PC-3 (cell line): ENCODE data around the gene SNAI3. TPM values are rescaled to one million over a fixed set of nuclear protein-coding genes. Genes with fewer than 3 reads are reported as not detected.

ENCODE experiments used
- ATAC-seq: fragments of 200-7000 bp; cut with Tn5 transposase; 2 replicates; pipeline ENCODE4 v1.9.1; 2020; ENCODE audit warnings: mild to moderate bottlenecking, moderate library complexity
- BruUV-seq: library from RNA; stranded (reverse); fragments of 400-500 nt; replicated peaks from 2 replicates; lab custom pipeline; 2021; lab: Mats Ljungman, UMichigan
- CTCF ChIA-PET: fragments of 300-600 bp; sonication (Branson Sonifier 250); formaldehyde crosslinking; loops from one replicate; lab custom pipeline; 2022; ENCODE audit warnings: antibody characterized with exemption; lab: Charles Lee
- POLR2A ChIA-PET: fragments of 300-600 bp; sonication (Branson Sonifier 250); formaldehyde crosslinking; loops from one replicate; lab custom pipeline; 2022; ENCODE audit warnings: antibody characterized with exemption; ENCODE audit not compliant: unreplicated experiment; lab: Charles Lee
- DNase-seq: peaks from one replicate; pipeline ENCODE4 v3.0.0-alpha.2; 2015
- H2AFZ ChIP-seq: fragments of 300-600 bp; sonication (generic); 2 replicates; pipeline ENCODE4 v1.6.0; 2016; ENCODE audit warnings: antibody characterized with exemption, low read length
- H3F3A ChIP-seq: fragments of 300-600 bp; sonication (generic); one replicate; pipeline ENCODE4 v1.6.0; 2017; ENCODE audit warnings: antibody characterized with exemption, low read length, control low read depth, mild to moderate bottlenecking; ENCODE audit not compliant: unreplicated experiment
- H3K27ac ChIP-seq: fragments of 300-600 bp; sonication (generic); 2 replicates; pipeline ENCODE4 v1.5.1; 2016; ENCODE audit warnings: mild to moderate bottlenecking, low read length
- H3K27me3 ChIP-seq: fragments of 300-600 bp; sonication (generic); 2 replicates; pipeline ENCODE4 v1.6.1; 2016; ENCODE audit warnings: low read length, mixed read lengths
- H3K36me3 ChIP-seq: fragments of 300-600 bp; sonication (generic); 2 replicates; pipeline ENCODE4 v1.6.1; 2016; ENCODE audit warnings: low read depth, mixed run types, low read length, mixed read lengths
- H3K4me1 ChIP-seq: fragments of 300-600 bp; sonication (generic); 2 replicates; pipeline ENCODE4 v1.5.1; 2016; ENCODE audit warnings: low read length; ENCODE audit not compliant: insufficient read depth
- H3K4me2 ChIP-seq: fragments of 300-600 bp; sonication (generic); 2 replicates; pipeline ENCODE4 v1.6.0; 2016; ENCODE audit warnings: low read length
- H3K4me3 ChIP-seq: fragments of 300-600 bp; sonication (generic); 2 replicates; pipeline ENCODE4 v1.5.1; 2016; ENCODE audit warnings: mild to moderate bottlenecking, low read length, mixed read lengths
- H3K79me2 ChIP-seq: fragments of 300-600 bp; sonication (generic); 2 replicates; pipeline ENCODE4 v1.6.1; 2017; ENCODE audit warnings: low read length, mixed read lengths
- H3K9ac ChIP-seq: fragments of 300-600 bp; sonication (generic); 2 replicates; pipeline ENCODE4 v1.6.0; 2016; ENCODE audit warnings: mild to moderate bottlenecking, low read length
- H3K9me2 ChIP-seq: fragments of 300-600 bp; sonication (generic); replicated peaks from 2 replicates; pipeline ENCODE4 v1.6.1; 2016; ENCODE audit warnings: mixed run types, low read length, mixed read lengths
- H3K9me3 ChIP-seq: fragments of 300-600 bp; sonication (generic); 2 replicates; pipeline ENCODE4 v1.6.1; 2016; ENCODE audit warnings: low read length, mixed read lengths
- H4K20me1 ChIP-seq: fragments of 300-600 bp; sonication (generic); 2 replicates; pipeline ENCODE4 v1.6.1; 2016; ENCODE audit warnings: low read length, mixed read lengths
- EZH2 ChIP-seq: fragments of 300-600 bp; sonication (generic); IDR thresholded peaks from one replicate; pipeline ENCODE4 v1.6.1; 2017; ENCODE audit warnings: antibody characterized with exemption, mild to moderate bottlenecking, low read length; ENCODE audit not compliant: unreplicated experiment
- EZH2phosphoT487 ChIP-seq: fragments of 300-600 bp; sonication (generic); IDR thresholded peaks from 2 replicates; pipeline ENCODE4 v1.6.1; 2018; ENCODE audit warnings: mild to moderate bottlenecking, antibody characterized with exemption, low read length, borderline replicate concordance
- intact Hi-C: fragments of 100-400 bp; cut with micrococcal nuclease; formaldehyde crosslinking; loops from 2 replicates; pipeline ENCODE4 v1.9.0; 2023
- total RNA-seq: library from RNA; depleted of rRNA; stranded (reverse); fragments of >200 nt; gene quantifications from 2 replicates; pipeline ENCODE4 v1.2.3, GENCODE V29; 2014
- TF ChIP-seq, protein P1 (sequence below): fragments of 300-600 bp; sonication (generic); conservative IDR thresholded peaks from 2 replicates; pipeline ENCODE4 v1.5.1; 2017; ENCODE audit warnings: antibody characterized with exemption, low read depth, mild to moderate bottlenecking, low read length

The SNAI3 gene
- total RNA-seq, 1 experiment from 2014 or later: 0.22 TPM

DNA sequence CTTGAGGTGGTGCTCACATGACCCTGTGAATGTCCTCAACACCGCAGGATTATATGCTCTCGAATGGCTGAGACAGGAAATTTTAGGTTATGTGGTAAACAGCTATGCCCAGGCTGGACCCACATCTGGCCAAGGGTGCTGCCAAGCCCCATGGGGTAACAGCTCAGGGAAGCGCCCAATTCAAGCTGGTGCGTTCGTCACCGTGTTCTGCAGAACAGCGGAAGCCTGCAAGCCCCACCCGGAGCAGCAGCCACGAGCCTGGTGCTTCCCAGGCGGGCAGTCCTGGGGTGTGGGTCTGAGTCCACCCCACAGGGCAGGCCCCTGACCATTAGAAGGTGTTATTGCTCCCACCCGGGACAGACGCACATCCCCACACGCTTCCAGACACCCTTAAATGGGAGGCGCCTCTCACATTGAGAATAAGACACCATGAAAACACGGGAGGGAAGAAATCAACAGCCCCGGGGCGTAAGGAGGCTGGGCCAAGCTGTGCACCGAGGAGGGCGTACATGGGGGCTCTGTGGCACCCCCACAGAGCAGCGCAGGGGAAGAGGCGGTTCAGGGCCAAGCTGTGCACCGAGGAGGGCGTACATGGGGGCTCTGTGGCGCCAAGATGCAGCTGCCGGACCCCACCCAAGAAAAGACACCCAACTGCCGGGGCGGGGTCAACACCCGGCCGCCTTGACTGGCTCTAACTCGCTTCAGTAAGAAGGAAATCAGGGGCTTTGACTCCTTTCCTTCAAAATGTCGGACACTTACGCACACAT lies 32.5 kb downstream of the SNAI3 start:
- no peaks in the 10 kb centered on the region for H3K9me3 ChIP-seq
- no peak overlapping the region for H3K9ac ChIP-seq
- TF ChIP-seq EZH2phosphoT487 (no peak), EZH2 (no peak)
- TF ChIP-seq, protein P1, sequence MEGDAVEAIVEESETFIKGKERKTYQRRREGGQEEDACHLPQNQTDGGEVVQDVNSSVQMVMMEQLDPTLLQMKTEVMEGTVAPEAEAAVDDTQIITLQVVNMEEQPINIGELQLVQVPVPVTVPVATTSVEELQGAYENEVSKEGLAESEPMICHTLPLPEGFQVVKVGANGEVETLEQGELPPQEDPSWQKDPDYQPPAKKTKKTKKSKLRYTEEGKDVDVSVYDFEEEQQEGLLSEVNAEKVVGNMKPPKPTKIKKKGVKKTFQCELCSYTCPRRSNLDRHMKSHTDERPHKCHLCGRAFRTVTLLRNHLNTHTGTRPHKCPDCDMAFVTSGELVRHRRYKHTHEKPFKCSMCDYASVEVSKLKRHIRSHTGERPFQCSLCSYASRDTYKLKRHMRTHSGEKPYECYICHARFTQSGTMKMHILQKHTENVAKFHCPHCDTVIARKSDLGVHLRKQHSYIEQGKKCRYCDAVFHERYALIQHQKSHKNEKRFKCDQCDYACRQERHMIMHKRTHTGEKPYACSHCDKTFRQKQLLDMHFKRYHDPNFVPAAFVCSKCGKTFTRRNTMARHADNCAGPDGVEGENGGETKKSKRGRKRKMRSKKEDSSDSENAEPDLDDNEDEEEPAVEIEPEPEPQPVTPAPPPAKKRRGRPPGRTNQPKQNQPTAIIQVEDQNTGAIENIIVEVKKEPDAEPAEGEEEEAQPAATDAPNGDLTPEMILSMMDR: no peak
- no peaks in the 10 kb centered on the region for H3K79me2 ChIP-seq
- BruUV-seq: no TSS peak
- no peaks in the 10 kb centered on the region for H3K4me1 ChIP-seq
- H3K9me2 ChIP-seq: no peaks in the 10 kb centered on the region
- ChIA-PET POLR2A (no interaction called here), CTCF (no interaction called here)
- H3K27me3 ChIP-seq: no peaks in the 10 kb centered on the region
- no peak overlapping the region for H3K4me2 ChIP-seq
- H2AFZ ChIP-seq: no peak overlapping the region
- H3K4me3 ChIP-seq: no peak overlapping the region
- no peak overlapping the region for H3K27ac ChIP-seq
- DNase-seq (no peak), ATAC-seq (no peak)
- no peaks in the 10 kb centered on the region for H3F3A ChIP-seq
- H4K20me1 ChIP-seq: no peaks in the 10 kb centered on the region
- intact Hi-C loops: no loop called here
- H3K36me3 ChIP-seq: no peaks in the 10 kb centered on the region

DNA sequence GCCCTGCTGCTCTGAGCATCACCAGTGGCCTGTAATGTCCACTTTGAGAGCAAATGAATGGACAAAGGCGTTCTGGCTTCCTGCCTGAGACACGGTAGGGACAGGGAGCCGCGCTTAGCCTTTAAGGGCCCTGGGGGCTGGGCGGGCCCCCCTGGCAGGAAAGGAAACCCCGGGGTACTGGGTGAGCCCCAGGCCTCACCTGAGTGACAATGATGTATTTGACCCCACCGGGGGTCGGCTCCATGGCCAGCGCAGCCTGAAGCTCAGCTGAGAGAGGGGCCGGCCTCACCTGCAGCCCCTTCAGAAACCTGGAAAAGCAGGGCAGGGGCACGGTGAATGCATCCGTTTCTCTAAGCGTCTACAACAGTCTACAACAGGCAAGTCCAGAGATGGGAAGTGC lies 33.2 kb downstream of the SNAI3 start:
- Histone ChIP-seq H3F3A (no peaks in the 10 kb centered on the region), H3K9ac (no peak overlapping the region), H3K27ac (no peak overlapping the region), H3K4me3 (no peak overlapping the region), H2AFZ (no peak overlapping the region), H3K9me3 (no peaks in the 10 kb centered on the region), H3K79me2 (no peaks in the 10 kb centered on the region), H3K4me1 (no peaks in the 10 kb centered on the region), H3K36me3 (no peaks in the 10 kb centered on the region), H4K20me1 (no peaks in the 10 kb centered on the region), H3K4me2 (no peak overlapping the region), H3K9me2 (no peaks in the 10 kb centered on the region), H3K27me3 (no peaks in the 10 kb centered on the region)
- ATAC-seq: no peak
- CTCF ChIA-PET: no interaction called here
- TF ChIP-seq, protein P1: no peak
- TF ChIP-seq EZH2 (no peak), EZH2phosphoT487 (no peak)
- intact Hi-C loops: no loop called here
- no TSS peak for BruUV-seq
- POLR2A ChIA-PET: no interaction called here
- DNase-seq: no peak

DNA sequence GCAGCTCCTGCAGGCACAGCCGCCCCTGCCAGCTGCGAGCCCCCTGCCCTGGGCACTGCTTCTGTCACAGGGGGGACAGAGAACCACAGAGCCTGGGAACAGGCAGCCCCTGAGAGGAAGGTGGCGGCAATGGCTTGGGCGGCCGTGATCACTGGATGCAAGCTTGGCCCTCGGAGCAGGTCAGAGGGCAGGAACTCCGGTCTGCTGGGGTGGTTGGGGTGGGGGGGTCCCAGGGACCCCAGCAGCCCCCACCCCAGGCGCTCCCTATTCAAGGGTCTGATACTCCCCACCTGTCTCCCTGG lies 33.6 kb downstream of the SNAI3 start:
- CTCF ChIA-PET: no interaction called here
- no peaks in the 10 kb centered on the region for H3K9me2 ChIP-seq
- H3K9me3 ChIP-seq: no peaks in the 10 kb centered on the region
- no peak overlapping the region for H2AFZ ChIP-seq
- no peaks in the 10 kb centered on the region for H3F3A ChIP-seq
- H3K9ac ChIP-seq: no peak overlapping the region
- no peak for DNase-seq
- no peaks in the 10 kb centered on the region for H3K27me3 ChIP-seq
- POLR2A ChIA-PET: no interaction called here
- H3K27ac ChIP-seq: no peak overlapping the region
- H3K4me2 ChIP-seq: no peak overlapping the region
- H3K4me1 ChIP-seq: no peaks in the 10 kb centered on the region
- ATAC-seq: no peak
- H4K20me1 ChIP-seq: no peaks in the 10 kb centered on the region
- TF ChIP-seq EZH2phosphoT487 (no peak), EZH2 (no peak)
- TF ChIP-seq, protein P1: no peak
- intact Hi-C loops: no loop called here
- no TSS peak for BruUV-seq
- H3K36me3 ChIP-seq: no peaks in the 10 kb centered on the region
- no peaks in the 10 kb centered on the region for H3K79me2 ChIP-seq
- H3K4me3 ChIP-seq: no peak overlapping the region
